HG03439 (cell line): ENCODE results near the gene C3AR1.
"Not testable (repeated sequence)": the region's sequence is repeated elsewhere in the genome, so short reads cannot be mapped to it uniquely, and the experiment has no call there.

ENCODE experiments used
- ATAC-seq: cut with Tn5 transposase; IDR thresholded peaks from one replicate; pipeline ENCODE4 v1.9.1; 2021; ENCODE audit warnings: mild to moderate bottlenecking, moderate library complexity; ENCODE audit not compliant: unreplicated experiment

C3AR1 gene

DNA sequence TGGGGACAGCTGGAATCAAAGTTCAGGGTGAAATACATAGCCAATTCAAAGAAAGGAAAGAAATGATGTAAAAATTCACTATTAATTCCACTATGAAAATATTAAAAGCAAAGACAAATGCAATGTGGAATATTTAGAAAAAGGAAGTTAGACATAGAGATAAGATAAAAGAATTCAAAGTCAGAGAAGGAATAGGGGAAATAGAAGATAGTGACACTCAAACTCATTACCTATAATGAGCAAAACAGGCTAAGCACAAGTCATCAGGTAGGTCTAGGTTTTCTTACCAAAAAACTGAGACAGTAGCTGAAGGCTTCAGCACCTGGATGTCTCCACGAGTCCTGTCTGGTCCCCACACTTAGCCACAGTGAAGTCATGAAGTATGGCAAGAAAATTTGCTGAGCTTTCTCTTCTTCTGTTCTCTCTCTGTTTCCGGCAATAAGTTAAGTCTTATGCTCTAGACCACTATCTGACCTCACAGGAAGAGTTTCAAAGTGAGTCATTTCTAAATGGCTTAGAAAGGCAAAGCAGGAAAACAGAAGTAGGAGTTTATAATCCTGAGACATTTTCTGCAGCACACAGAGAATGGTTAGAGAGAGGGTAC lies at the start of gene C3AR1:
Gene C3AR1 (minus strand): TSS at position 369 of the 604 bp plus-strand sequence. CDS start 6,174 bp downstream, outside the sequence.
- ATAC-seq: no peak

DNA sequence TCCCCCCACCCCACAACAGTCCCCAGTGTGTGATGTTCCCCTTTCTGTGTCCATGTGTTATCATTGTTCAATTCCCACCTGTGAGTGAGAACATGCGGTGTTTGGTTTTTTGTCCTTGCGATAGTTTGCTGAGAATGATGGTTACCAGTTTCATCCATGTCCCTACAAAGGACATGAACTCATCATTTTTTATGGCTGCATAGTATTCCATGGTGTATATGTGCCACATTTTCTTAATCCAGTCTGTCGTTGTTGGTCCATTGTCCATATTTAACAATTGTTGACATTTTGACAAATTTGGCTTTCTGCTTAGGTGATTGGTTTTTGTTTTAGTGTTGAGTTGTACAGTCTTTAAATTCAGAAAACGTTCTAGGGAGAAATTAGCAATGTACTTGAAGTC lies 47.0 kb upstream of the C3AR1 start:
- ATAC-seq: not testable (repeated sequence)

DNA sequence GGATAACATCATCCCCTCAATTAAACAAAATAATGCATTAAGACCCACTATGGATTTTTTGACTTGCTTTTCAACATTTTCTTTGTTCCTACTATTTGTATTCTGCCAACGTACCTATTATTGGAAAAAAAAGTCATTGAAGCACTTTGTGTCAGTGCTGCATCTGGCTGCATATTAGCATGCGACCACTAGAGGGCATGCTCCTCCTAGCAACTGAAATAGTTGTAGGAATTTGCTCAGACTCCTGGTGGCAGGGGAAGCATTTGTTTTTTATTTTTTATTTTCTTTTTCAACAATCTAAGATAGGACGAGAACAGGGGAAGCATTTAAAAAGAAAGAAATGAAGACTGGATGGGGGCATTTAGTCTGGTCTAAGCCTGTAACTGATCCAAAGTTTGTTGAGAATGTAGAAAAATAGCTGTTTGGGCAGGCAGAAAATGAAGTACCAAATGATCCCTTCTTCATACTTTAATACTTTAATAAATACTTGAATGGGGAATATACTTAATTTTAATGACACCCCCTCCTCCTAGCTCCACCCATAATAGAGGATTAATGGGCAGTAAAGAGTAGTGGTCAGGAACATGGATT lies 42.7 kb upstream of the C3AR1 start:
- ATAC-seq: peak; percentile 70

DNA sequence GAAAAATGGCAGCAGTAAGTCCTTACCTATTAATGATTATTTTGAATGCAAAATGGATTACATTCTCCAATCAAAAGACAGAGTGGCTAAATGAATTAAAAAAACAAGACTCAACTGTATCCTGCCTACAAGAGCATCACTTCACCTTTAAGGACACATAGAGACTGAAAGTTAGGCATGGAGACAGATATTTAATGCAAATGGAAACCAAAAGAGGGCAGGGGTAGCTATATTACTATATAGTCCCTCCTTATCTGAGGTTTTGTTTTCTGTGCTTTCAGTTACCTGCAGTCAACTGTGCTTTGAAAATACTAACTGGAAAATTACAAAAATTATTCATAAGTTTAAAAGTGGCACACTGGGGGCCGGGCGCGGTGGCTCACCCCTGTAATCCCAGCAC lies 33.1 kb upstream of the C3AR1 start:
- no peak for ATAC-seq

DNA sequence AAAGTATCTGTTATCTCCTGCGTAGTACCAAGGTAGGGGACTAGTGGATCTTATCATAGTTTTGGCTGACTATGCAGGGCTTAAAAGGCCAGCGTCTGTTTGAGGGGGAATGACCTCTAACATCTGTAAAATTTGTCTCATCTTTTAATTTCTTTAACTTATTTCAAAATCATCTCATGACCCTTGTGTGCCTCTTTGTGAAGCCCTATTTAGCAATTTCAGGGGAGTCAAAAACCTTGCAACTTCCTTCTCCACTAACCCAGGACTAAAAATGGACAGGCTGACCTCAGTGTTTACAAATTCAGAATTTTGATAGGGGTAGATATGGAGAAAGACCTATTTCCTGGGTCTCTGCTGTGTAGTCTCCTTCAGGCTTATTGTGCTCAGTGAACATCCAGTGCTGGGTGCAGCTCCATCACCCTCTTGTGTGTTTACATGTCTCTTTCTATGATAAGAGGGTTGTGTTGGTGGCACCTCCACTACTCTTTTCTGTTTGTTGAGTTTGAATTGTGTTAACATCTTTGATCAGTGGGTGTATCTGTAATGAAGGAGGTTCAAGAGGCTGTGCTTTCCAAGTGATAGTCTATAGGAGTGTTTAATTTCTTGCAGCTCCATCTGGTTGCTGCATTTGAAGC lies 30.2 kb upstream of the C3AR1 start:
- ATAC-seq: no peak

DNA sequence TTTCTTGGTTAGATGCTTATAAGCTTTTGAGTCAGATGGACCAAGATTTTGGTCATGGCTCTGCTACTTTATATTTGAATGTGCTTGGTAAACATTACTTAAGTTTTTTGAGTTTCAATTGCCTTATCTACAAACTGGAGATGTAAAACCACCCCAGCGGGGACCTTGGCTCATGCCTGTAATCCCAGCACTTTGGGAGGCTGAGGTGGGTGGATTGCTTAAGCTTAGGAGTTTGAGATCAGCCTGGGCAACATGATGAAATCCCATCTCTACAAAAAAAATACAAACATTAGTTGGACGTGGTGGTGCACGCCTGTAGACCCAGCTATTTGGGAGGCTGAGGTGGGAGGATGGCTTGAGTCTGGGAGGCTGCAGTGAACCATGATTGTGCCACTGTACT lies 27.1 kb upstream of the C3AR1 start:
- no peak for ATAC-seq

DNA sequence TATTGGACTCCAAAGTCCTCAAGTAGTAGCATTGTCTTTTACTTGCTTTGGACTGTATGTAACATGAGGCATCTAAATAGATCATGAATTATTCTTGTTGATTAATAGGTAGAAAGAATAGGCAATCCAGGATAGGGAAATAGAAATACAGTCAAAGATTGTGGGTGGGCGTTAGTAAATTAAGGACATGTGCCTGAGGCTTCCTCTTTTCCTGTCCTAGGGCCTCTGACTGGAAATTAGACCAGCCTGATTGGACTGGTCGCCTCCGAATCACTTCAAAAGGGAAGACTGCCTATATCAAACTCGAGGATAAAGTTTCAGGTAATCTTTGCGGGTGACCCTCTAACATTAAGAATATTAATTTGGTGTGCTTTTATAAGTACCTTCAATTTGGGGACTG lies 23.6 kb upstream of the C3AR1 start:
- ATAC-seq: no peak

DNA sequence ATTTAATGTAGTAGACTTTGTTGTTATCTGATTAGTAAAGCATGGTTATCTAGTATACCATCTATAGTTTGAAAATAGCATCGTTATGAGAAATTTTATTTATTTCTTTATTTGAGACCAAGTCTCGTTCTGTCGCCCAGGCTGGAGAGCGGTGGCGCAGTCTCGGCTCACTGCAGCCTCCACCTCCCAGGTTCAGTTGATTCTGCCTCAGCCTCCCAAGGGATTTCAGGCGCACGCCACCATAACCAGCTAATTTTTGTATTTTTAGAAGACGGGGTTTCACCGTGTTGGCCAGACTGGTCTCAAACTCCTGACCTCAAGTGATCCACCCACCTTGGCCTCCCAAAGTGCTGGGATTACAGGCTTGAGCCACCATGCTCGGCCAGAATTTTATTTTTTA lies 23.1 kb upstream of the C3AR1 start:
- not testable (repeated sequence) for ATAC-seq

DNA sequence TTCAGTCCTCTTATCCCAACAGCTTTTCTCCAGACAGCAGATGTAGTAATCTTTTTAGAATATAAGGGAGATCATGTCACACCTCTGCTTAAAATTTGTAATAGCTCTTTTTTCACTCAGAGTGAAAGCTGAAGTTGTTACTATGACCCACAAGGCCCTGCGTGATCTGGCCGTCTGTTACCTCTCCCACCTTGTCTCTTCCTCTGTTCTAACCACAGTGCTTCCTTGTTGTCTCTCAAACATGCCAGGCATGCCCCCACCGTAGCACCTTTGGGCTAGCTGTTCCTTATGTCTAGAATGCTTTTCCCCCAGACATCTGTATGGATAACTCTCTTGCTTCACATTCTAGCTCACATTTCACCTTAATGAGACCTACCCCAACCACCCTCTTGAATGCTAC lies 22.4 kb upstream of the C3AR1 start:
- ATAC-seq: no peak

DNA sequence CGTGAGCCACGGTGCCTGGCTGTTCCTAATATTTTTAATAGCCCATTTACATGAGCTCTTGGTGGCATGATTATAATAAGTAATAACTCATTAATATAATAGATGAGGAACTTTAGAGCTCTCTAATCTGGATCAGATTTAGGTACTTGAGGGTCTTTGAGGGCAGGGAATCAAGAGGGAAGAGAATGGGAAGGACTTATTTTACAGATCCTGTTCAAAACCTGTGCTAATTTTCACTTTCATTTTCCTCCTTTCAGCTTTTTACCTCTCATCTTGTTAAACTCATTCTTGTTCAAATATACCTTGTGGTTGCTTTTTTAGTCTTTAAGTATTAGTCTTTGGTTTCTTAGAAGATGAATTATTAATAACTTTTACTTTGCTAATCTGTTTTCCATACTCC lies 21.5 kb upstream of the C3AR1 start:
- no peak for ATAC-seq

DNA sequence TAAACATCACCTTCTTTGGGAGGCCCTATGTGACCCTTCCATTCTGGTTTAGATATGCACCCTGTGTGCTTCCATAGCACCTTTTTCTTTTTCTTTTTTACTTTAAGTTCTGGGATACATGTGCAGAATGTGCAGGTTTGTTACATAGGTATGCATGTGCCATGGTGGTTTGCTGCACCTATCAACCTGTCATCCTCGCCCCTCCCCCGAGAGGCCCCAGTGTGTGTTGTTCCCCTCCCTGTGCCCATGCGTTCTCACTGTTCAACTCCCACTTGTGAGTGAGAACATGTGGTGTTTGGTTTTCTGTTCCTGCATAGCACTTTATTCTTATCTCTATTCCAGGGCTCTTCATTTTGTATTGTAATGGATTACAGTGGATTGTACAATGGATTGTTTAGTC lies 18.2 kb upstream of the C3AR1 start:
- ATAC-seq: not testable (repeated sequence)

DNA sequence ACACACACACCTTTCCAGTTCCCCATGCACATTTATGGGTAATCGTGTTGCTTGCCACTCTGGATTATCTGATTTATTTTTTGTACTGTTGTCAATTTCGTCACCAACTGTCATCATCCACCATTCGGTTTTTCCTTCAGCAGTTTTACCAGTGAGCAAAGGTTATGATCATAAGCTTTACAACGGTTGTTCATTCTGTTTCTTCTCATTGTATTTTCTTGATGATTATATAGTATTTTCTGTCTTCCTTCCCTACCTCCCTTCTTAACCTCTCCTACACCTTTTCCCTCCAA lies 16.6 kb upstream of the C3AR1 start:
- no peak for ATAC-seq

DNA sequence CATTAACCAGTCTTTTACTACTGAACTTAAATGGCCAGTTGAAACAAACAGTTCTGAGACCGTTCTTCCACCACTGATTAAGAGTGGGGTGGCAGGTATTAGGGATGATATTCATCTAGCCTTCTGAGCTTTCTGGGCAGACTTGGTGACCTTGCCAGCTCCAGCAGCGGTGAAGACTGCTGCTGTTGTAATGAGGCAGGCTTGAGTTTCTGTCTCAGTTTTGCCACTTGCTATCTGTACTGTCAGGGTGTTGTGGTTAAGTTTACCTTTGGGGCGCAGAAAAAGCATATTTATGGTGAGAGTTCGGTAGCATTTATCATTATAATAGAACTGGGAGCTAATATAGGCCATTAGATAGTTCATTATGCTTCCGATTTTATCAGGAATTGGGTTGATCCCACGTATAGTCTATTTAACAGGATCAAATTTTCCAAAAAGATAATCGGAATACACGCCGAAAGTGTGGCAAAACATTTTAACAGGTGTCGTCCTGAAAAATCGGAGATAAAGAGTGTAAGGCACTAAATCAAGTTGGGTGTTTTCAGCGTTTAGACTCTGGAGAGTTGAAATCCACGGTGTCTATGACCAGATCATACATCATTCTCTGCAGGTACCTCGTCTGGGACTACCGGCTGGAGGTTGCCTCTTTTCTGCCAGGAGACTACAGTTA lies 15.2 kb upstream of the C3AR1 start:
- no peak for ATAC-seq

DNA sequence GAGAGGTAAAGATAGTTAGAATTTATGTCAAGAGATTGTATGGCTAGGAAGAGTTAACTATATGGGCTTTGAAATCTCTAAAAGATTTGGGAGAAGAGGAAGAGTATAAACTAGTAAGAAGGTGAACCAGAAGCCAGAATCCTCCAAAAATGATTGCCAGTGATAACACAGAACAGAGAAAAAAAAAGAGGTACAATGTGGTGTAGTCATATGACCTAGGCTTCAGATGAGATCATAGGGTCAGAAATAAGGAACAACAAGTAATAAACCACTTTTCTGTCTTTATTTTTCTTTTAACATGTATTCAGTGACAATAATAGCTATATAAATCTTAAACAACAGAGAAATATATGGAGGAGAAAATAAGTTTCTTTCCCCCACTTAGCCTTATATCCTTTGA lies 14.0 kb upstream of the C3AR1 start:
- ATAC-seq: no peak

DNA sequence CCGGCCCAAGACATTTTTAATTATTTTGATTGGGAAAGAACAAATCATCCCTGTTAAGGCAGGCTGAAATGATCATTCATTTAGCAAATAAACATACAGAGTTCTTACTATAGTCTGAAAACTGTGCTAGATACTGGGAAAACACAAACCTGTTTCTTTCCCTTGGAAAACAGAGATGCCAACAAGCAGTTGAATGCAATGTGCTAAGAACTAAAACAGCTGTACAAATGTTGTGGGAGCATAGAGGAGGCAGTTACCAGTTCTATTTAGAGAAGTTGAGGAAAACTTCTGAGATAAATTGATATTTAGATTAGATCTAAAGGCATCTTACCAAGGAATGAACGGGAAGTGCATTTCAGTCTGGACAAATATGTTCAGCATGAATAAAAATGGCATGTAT lies 12.8 kb upstream of the C3AR1 start:
- ATAC-seq: no peak

DNA sequence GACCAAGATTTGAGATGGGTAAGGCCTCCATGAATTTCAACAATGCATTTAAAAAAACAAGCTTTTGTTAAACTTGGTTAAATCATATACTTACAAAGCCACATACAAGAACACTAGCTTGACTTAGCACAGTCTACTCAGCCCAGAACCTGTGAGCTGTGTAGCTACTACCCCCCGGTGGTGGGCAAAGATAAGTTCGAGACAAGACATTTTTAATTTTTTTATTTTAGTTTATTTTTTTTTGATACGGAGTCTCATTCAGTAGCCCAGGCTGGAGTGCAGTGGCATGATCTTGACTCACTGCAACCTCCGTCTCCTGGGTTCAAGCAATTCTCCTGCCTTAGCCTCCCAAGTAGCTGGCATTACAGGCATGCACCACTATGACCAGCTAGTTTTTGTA lies 12.2 kb upstream of the C3AR1 start:
- no peak for ATAC-seq

DNA sequence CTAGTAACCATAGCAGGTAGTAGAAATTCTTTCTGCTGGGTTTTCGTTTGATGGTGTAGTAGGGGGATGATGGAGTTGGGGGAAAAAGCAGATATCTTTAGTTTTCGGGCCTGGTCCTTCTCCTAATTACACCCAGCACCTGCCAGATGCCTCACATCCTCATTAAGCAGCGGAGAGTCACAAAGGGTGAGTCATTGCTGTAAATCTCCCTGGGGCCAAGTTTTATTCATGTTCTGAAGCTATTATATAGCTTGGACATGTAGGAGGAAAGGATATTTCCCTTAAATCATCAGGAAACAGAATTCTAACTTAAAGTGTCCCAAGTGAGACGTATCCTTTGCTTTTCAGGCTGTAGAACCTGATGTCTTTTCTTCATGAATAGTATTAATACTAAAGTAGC lies 11.0 kb upstream of the C3AR1 start:
- no peak for ATAC-seq

DNA sequence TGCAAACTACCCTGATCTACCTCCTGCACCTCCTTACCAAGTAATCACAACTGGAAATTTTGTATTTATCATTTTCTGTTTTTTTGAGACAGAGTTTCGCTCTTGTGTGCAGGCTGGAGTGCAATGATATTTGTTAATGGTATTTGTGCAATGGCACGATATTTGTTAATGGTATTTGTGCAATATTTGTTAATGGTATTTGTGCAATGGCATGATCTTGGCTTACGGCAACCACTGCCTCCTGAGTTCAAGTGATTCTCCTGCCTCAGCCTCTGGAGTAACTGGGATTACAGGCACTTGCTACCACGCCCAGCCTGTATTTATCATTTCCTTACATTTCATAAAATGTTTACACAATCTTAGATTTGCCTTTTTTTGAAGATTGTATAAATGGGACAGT lies 10.2 kb upstream of the C3AR1 start:
- ATAC-seq: no peak

DNA sequence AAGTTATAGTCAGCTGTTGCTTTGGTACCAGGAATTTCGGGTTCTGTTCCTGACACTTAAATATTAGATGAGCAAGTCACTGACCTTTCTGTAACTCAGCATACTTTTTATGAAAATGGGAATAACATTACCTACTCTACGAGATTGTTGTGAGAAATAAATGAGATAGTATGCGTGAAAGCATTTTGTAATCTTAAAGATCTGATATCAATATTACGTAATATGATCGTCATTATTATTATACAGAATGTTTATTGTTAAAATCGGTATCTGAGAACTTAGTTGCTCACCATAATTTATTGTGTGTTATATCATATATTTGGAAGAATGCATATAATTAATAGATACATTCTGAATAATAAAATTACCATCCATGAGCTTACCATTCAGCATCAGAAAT lies 9.8 kb upstream of the C3AR1 start:
- no peak for ATAC-seq

DNA sequence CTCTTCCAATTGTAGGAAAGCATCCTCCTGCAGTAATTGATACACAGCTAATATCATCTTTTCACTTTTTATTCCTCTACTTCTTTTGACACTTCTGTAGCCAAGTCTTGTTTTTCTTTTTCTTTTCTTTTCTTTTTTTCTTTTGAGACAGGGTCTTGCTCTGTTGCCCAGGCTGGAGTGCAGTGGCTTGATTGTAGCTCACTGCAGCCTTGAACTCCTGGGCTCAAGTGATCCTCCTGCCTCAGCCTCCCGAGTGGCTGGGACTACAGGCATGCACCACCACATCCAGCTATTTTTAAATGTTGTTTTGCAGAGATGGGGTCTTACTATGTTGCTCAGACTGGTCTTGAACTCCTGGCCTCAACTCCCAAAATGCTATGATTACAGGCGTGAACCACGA lies 5.7 kb upstream of the C3AR1 start:
- not testable (repeated sequence) for ATAC-seq

DNA sequence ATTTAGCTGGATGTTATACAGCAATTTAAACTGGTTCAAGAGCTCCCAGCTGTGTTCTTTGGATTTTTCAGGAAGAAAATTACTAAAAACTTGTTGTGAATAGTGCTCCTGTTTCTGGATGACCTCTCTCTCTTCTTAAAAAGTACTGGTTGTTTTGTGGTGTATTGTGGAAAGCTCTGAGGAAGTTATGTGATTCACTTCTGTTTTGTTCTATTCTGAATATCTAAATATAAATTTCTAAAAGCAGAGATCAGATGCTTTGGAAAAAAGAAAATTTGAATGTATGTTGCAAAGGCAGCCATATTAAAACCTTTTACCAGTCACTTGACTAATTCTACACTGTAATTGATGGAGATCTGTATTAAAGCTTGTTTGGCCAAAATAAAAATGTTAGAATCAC lies 3.4 kb upstream of the C3AR1 start:
- ATAC-seq: no peak

DNA sequence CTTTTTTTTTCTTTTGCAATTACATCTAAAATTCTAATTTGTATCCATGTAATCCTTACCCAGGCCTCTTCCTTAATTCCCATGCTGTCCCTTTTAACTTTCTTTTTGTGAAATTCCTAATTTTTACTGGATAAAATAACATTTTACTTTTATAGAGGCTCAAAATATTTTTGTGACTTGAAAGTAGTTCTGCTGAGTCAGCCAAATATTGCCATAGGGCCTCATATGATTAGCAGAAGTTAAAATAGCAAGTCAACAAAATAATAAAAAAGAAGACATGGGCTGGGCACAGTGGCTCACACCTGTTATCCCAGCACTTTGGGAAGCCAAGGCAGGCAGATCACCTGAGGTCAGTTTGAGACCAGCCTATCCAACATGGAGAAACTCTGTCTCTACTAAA lies 2.0 kb downstream of the C3AR1 start:
- no peak for ATAC-seq
